Liver (tissue), 3 donors: ENCODE measurements around the gene TUT4.

Source experiments
- EGR1 ChIP-seq, 2 donors: IDR thresholded peaks; 2 replicates each; pipeline ENCODE4 v1.6.1; 2016 to 2018; ENCODE audit warnings: antibody characterized with exemption in 2 of 2, low read depth in 2 of 2
- JUND ChIP-seq, 2 donors: IDR thresholded peaks; 2 replicates each; pipeline ENCODE4 v1.6.1; 2016; ENCODE audit warnings: antibody characterized with exemption in 2 of 2
- RXRA ChIP-seq, 2 donors: IDR thresholded peaks; 2 replicates each; pipeline ENCODE4 v1.6.1; 2017 to 2018; ENCODE audit warnings: antibody characterized with exemption in 2 of 2, mild to moderate bottlenecking in 1 of 2
- SP1 ChIP-seq: IDR thresholded peaks from 2 replicates; pipeline ENCODE4 v1.6.1; 2018; ENCODE audit warnings: antibody characterized with exemption, mild to moderate bottlenecking
- TF ChIP-seq, protein P1 (sequence below): IDR thresholded peaks from 2 replicates; pipeline ENCODE4 v1.6.1; 2016; ENCODE audit warnings: antibody characterized with exemption
- TF ChIP-seq, protein P2 (sequence below): fragments of 150-350 bp; IDR thresholded peaks from 2 replicates; pipeline ENCODE4 v1.5.1; 2017; ENCODE audit warnings: improper control_type of control experiment, low read depth, low read length; ENCODE audit not compliant: missing input control
- TF ChIP-seq, protein P3 (sequence below): IDR thresholded peaks from 2 replicates; pipeline ENCODE4 v1.6.1; 2016; ENCODE audit warnings: antibody characterized with exemption, mild to moderate bottlenecking
- donor health status: healthy.
- donor health status: healthy.

DNA sequence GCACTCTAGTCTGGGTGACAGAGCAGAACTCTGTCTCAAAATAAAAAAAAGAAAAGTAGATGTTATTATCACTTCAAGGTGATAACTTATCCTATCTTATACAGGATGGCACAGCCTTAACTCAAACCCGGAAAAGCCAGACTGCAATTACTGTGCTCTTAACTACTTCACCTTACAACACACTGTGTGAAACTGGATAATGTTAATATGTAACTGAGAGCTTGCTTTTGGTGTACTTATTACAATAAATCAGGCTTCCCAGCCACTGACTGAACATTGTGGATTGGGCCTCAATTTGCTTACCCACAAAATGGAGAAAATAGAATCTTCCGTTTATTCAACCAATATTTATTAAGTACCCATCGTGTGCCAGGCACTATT lies 150.0 kb downstream of the TUT4 start:
- TF ChIP-seq SP1 (peak; percentile 27), RXRA (IDR thresholded peaks at IDR 0.05) (no peak), JUND (IDR thresholded peaks at IDR 0.05) (no peak), EGR1 (IDR thresholded peaks at IDR 0.05; ENCODE audit: low read depth in 2 of 2) (no peak)
- TF ChIP-seq, protein P1, sequence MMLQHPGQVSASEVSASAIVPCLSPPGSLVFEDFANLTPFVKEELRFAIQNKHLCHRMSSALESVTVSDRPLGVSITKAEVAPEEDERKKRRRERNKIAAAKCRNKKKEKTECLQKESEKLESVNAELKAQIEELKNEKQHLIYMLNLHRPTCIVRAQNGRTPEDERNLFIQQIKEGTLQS: no peak
- TF ChIP-seq, protein P2, sequence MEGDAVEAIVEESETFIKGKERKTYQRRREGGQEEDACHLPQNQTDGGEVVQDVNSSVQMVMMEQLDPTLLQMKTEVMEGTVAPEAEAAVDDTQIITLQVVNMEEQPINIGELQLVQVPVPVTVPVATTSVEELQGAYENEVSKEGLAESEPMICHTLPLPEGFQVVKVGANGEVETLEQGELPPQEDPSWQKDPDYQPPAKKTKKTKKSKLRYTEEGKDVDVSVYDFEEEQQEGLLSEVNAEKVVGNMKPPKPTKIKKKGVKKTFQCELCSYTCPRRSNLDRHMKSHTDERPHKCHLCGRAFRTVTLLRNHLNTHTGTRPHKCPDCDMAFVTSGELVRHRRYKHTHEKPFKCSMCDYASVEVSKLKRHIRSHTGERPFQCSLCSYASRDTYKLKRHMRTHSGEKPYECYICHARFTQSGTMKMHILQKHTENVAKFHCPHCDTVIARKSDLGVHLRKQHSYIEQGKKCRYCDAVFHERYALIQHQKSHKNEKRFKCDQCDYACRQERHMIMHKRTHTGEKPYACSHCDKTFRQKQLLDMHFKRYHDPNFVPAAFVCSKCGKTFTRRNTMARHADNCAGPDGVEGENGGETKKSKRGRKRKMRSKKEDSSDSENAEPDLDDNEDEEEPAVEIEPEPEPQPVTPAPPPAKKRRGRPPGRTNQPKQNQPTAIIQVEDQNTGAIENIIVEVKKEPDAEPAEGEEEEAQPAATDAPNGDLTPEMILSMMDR: no peak
- TF ChIP-seq, protein P3, sequence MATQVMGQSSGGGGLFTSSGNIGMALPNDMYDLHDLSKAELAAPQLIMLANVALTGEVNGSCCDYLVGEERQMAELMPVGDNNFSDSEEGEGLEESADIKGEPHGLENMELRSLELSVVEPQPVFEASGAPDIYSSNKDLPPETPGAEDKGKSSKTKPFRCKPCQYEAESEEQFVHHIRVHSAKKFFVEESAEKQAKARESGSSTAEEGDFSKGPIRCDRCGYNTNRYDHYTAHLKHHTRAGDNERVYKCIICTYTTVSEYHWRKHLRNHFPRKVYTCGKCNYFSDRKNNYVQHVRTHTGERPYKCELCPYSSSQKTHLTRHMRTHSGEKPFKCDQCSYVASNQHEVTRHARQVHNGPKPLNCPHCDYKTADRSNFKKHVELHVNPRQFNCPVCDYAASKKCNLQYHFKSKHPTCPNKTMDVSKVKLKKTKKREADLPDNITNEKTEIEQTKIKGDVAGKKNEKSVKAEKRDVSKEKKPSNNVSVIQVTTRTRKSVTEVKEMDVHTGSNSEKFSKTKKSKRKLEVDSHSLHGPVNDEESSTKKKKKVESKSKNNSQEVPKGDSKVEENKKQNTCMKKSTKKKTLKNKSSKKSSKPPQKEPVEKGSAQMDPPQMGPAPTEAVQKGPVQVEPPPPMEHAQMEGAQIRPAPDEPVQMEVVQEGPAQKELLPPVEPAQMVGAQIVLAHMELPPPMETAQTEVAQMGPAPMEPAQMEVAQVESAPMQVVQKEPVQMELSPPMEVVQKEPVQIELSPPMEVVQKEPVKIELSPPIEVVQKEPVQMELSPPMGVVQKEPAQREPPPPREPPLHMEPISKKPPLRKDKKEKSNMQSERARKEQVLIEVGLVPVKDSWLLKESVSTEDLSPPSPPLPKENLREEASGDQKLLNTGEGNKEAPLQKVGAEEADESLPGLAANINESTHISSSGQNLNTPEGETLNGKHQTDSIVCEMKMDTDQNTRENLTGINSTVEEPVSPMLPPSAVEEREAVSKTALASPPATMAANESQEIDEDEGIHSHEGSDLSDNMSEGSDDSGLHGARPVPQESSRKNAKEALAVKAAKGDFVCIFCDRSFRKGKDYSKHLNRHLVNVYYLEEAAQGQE: no peak
